NCI-H1092 treated with DMSO at 0.1 percent for 48 hours (cell line): ENCODE measurements around the gene MEF2B.

ENCODE experiments used
- DNase-seq: peaks from one replicate; lab custom pipeline; 2025; lab: John Stamatoyannopoulos, UW

MEF2B gene

DNA sequence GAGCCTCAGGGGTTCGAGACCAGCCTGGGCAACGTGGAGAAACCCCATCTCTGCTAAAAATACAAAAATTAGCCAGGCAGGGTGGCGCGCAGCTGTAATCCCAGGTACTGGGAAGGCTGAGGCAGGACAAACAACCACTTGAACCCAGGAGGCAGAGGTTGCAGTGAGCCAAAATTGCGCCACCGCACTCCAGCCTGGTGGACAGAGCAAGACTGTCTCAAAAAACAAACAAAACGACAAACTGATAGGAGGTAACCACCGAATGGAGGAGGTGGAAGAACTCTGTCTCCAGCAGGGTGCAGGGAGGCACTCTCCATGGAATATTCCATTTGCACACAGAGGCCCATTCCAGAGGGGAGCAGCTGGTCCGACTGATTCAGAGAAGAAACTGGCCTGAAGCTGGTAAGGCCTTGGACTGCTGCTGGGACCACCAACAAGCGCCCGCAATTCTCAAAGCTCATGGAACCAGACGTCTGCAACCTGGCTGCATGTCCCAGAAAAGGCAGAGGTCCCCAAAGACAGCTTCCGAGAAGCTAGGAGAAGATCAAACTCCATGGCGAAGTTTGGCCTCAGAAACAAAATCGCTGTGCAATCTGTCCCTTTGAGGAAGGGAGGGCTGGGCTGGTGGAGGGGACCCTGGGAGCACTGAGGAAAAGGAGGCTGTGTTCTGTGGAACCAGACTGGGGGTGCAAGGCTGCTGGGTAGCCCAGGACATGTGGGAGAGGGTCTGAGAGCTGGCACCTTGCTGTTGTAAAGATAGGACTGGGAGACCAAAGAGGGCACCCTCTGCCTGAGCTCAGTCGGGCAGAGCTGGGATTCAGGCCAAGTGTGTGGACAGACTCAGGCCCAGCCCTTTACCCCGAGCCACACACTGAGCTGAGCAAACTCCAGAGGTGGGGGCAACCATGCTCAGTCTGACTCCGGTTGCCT, 71.1 kb downstream of the MEF2B start:
- no peak for DNase-seq

DNA sequence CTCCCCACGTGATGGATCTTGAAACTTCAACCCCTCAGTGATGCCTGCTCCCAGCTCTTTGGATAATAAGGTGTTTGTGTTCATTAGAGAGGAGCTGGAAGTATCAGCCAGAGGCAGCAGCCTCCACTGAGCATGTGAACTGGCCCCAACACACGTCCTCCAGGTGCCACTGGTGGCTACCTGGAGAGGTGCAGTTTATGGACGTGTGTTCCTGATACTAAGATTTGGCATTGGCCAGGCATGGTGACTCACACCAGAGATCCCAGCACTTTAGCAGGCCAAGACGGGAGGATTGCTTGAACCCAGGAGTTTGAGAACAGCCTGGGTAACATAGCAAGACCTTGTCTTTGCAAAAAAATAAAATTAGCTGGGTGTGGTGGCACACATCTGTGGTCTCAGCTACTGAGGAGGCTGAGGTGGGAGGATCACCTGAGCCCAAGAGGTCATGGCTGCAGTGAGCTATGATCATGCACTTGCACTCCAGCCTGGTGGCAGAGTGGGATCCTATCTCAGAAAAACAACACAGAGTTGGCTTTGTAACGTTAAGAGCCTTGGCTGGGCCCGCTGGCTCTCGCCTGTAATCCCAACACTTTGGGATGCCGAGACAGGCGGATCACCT, 71.9 kb downstream of the MEF2B start:
- DNase-seq: no peak

DNA sequence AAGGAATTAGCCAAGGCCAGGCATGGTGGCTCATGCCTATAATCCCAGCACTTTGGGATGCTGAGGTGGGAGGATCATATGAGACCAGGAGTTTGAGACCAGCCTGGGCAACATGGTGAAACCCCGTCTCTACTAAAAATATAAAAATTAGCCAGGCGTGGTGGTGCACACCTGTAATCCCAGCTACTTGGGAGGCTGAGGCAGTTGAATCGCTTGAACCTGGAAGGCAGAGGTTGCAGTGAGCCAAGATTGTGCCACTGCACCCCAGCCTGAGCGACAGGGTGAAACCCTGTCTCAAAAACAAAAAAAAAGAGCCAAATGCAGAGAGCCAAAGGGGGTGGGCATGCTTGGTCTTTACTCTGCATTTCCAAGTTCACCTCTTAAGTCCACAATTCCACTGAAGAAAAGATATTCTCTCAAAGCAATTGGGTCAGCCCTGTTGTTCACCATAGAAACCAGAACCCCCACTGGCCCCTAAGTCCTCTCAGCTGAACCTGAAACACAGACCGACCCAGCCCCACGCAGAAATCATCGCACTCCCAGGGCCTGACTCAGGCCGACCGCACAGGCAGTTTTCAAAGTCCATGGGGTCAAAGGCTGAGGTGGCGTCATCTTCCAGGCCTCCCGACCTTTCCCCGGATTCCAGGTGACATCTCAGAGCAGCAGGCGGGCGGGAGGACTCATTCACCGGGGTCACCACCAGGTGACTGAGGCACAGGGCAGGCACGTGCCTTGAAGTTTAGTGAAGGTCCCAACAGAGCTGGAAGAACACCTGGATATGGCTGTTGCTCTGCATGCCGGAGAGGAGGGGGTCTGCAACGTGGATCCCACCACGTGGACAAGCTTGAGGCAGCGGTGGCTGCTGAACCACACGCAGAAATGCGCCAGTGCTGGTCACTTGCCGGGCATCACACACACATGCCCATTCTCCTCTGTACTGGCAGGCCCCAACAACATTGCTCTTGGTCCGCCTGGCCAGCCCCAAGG, 73.1 kb downstream of the MEF2B start:
- no peak for DNase-seq

DNA sequence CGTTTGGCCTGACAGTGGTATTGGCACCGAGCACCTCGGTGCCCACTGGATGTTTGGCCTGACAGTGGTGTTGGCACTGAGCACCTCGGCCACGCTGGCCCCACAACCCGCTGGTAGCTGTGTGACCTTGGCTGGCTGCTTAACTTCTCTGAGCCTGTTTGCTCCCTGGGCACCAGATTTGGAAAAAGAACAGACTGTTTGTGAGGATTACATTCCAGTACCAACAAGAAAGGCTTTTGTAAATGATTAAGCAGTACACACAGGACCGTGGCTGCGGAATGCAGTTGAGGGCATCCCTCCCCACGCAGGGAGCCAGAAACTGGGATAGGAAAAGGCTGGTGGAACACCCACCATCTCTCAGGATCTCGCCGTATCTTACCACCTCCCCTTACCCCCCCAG, 74.4 kb downstream of the MEF2B start:
- no peak for DNase-seq
